ENCODE results near the gene CDK19. TPM values are rescaled to one million over a fixed set of nuclear protein-coding genes. Genes with fewer than 3 reads are reported as not detected.

CDK19 gene
- polyA plus RNA-seq, 1 of the 3 experiments (the other 2 are of a cell fraction) = 6.5 TPM

DNA sequence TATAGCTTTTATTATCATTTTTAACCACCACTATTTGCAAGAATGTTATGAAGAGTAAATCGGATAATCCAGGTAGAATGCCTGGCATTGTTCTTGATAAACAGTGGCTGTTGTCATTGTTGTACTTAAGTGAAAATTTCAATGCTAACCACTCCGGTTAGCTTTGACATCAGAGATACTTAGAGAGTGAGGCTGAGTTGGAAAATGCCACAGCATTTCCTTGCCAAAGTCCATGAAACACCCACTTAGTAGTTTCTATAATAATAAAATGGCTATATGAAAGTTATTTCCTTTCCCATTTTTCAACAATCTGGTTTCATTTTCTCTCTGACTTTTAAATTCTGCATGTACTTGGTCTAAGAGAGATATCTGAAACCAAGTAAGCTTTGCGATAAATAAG, 132.0 kb downstream of the CDK19 start (continued):
- no peak for TF ChIP-seq SIN3A (IDR thresholded peaks at IDR 0.05; ENCODE audit: borderline replicate concordance, low read depth, low read length)
- TF ChIP-seq FOXJ3 (CRISPR knock-in tag; IDR thresholded peaks at IDR 0.05) = no peak
- no peak for TF ChIP-seq GABPA (IDR thresholded peaks at IDR 0.05; ENCODE audit: low read depth)
- no peak for TF ChIP-seq FOSL2 (IDR thresholded peaks at IDR 0.05; ENCODE audit: borderline replicate concordance, low read depth)
- TF ChIP-seq MEF2A (IDR thresholded peaks at IDR 0.05; ENCODE audit: borderline replicate concordance, low read depth) = no peak

- Histone ChIP-seq H3K4me3 (ENCODE audit: low read depth in 2 of 2, low read length in 1 of 2) (peak overlapping the region in 1 of 2 experiments; percentile 34; a peak in 2 of 4 replicates), H3K27ac (ENCODE audit: low read depth in 2 of 2, low read length in 1 of 2) (peak overlapping the region in 1 of 2 experiments; percentile 92; a peak in 2 of 4 replicates), H3K4me1 (ENCODE audit: control insufficient read depth in 1 of 2, insufficient read depth in 2 of 2, low read depth in 1 of 2, low read length in 1 of 2) (peaks cover 5% of the 10 kb centered on the region in 2 experiments; a peak in 3 of 4 replicates), H3K36me3 (replicated peaks in 1 of 2; ENCODE audit: control insufficient read depth in 1 of 2, insufficient read depth in 2 of 2, low read length in 1 of 2) (no peaks in the 10 kb centered on the region), H3K9me2 (no peaks in the 10 kb centered on the region), H4K20me1 (ENCODE audit: insufficient read depth) (no peaks in the 10 kb centered on the region), H3K9me3 (no peaks in the 10 kb centered on the region), H3K27me3 (ENCODE audit: insufficient read depth) (no peaks in the 10 kb centered on the region), H2AFZ (ENCODE audit: low read depth) (no peak overlapping the region), H3K9ac (peak overlapping the region; percentile 49; the same call in 1 of the 2 replicates), H3K4me2 (peak overlapping the region; percentile 77), H3K79me2 (ENCODE audit: insufficient read depth) (peaks cover 30% of the 10 kb centered on the region; the same call in 1 of the 2 replicates), H3F3A (replicated peaks; ENCODE audit: insufficient read depth) (peaks cover 19% of the 10 kb centered on the region)
- ChIA-PET CTCF (interaction anchor here (0.6 to 5.2 kb wide), 51 partner anchors 8 to 346 kb away, joined by 3 to 55 read pairs (median 4); partner anchors contain the start of genes CDK19 and GTF3C6), POLR2A (interaction anchor here (0.6 to 1.4 kb wide), 4 partner anchors 191 to 299 kb away, joined by 3 to 13 read pairs (median 4); partner anchors contain the start of genes AMD1 and RPF2)
- peak; percentile 56 for DNase-seq
- 9% methylated on average over 1 of the region's 1 CpG for WGBS (ENCODE audit: low lambda C conversion rate)
- TF ChIP-seq GATA2 (CRISPR knock-in tag; IDR thresholded peaks at IDR 0.05) = no peak
- TF ChIP-seq CTCF (IDR thresholded peaks at IDR 0.05) = peak; percentile 84
- TF ChIP-seq ELF1 (IDR thresholded peaks at IDR 0.05) = peak; percentile 38; the same call in 1 of the 2 replicates
- TF ChIP-seq PBX3 (IDR thresholded peaks at IDR 0.05) = peak; percentile 62
- no peak for TF ChIP-seq USF1 (IDR thresholded peaks at IDR 0.05; ENCODE audit: borderline replicate concordance, low read depth)
- peak; percentile 88 for TF ChIP-seq RAD21 (IDR thresholded peaks at IDR 0.05; ENCODE audit: low read length)
- no peak for TF ChIP-seq EP300 (IDR thresholded peaks at IDR 0.05; ENCODE audit: borderline replicate concordance in 1 of 2, low read depth in 1 of 2, low read length in 1 of 2)
- TF ChIP-seq SMC3 (IDR thresholded peaks at IDR 0.05; ENCODE audit: low read depth, low read length) = peak; percentile 86
- TF ChIP-seq CHD2 (IDR thresholded peaks at IDR 0.05; ENCODE audit: low read length, partially characterized antibody) = peak; percentile 23
Observed at GRCh38 chr6:110682460-110682853, 132.8 kb downstream of the CDK19 start.

All from SK-N-SH (cell line).